SK-N-SH (cell line): Measurements from ENCODE around the gene CCDC167. TPM values are rescaled to one million over a fixed set of nuclear protein-coding genes. Genes with fewer than 3 reads are reported as not detected.

Experiments used
- CTCF ChIA-PET: fragments of 300-600, 350-600 bp; formaldehyde crosslinking; extraction: SDS; loops from one replicate; lab custom pipeline; 2021; lab: Yijun Ruan, JAX
- POLR2A ChIA-PET: fragments of 350-600 bp; sonication (Branson Sonifier 250); formaldehyde crosslinking; extraction: SDS; loops from one replicate; lab custom pipeline; 2020; ENCODE audit warnings: antibody characterized with exemption, inconsistent platforms; lab: Yijun Ruan, JAX
- DNase-seq: peaks from one replicate; pipeline ENCODE4 v3.0.0; 2012
- H2AFZ ChIP-seq: fragments of 200-600 bp; sonication (generic); 2 replicates; pipeline ENCODE4 v1.8.1; 2016; ENCODE audit warnings: antibody characterized with exemption, mild to moderate bottlenecking, low read depth
- H3F3A ChIP-seq: fragments of 200-600 bp; sonication (generic); replicated peaks from 2 replicates; pipeline ENCODE3; 2016; ENCODE audit warnings: antibody characterized with exemption, mild to moderate bottlenecking; ENCODE audit not compliant: insufficient read depth
- H3K27ac ChIP-seq, 2 experiments: fragments of 200-500 bp in 1 of 2; fragments of 200-600 bp in 1 of 2; sonication (Bioruptor generic) in 1 of 2; sonication (generic), shearing (Covaris generic) in 1 of 2; 2 replicates each; pipeline versions ENCODE4 v1.5.1 to v1.6.1; 2014 to 2016; ENCODE audit warnings: low read depth in 2 of 2, inconsistent platforms in 1 of 2, low read length in 1 of 2, mild to moderate bottlenecking in 1 of 2, mixed read lengths in 1 of 2
- H3K27me3 ChIP-seq: fragments of 200-600 bp; sonication (generic), shearing (Covaris generic); 2 replicates; pipeline ENCODE4 v1.6.1; 2016; ENCODE audit warnings: mixed run types; ENCODE audit not compliant: insufficient read depth
- H3K36me3 ChIP-seq, 2 experiments: fragments of 200-500 bp in 1 of 2; fragments of 200-600 bp in 1 of 2; sonication (Bioruptor generic) in 1 of 2; sonication (generic) in 1 of 2; replicated peaks in 1 of 2; 2 replicates each; pipeline versions ENCODE3 to v1.5.1; 2014 to 2016; ENCODE audit warnings: low read length in 1 of 2, mild to moderate bottlenecking in 1 of 2; ENCODE audit not compliant: insufficient read depth in 2 of 2, control insufficient read depth in 1 of 2
- H3K4me1 ChIP-seq, 2 experiments: fragments of 200-500 bp in 1 of 2; fragments of 200-600 bp in 1 of 2; sonication (Bioruptor generic) in 1 of 2; sonication (generic), shearing (Covaris generic) in 1 of 2; 2 replicates each; pipeline versions ENCODE4 v1.5.1 to v1.6.1; 2014 to 2016; ENCODE audit warnings: low read depth in 1 of 2, low read length in 1 of 2, mixed run types in 1 of 2; ENCODE audit not compliant: insufficient read depth in 2 of 2, control insufficient read depth in 1 of 2
- H3K4me2 ChIP-seq: fragments of 200-600 bp; sonication (generic), shearing (Covaris generic); 2 replicates; pipeline ENCODE4 v1.6.1; 2017; ENCODE audit warnings: mixed run types
- H3K4me3 ChIP-seq, 2 experiments: fragments of 200-500 bp in 1 of 2; fragments of 200-600 bp in 1 of 2; sonication (Bioruptor generic) in 1 of 2; sonication (generic), shearing (Covaris generic) in 1 of 2; 2 replicates each; pipeline versions ENCODE4 v1.5.1 to v1.8.1; 2014 to 2016; ENCODE audit warnings: low read depth in 2 of 2, inconsistent platforms in 1 of 2, low read length in 1 of 2, mild to moderate bottlenecking in 1 of 2, mixed read lengths in 1 of 2, moderate library complexity in 1 of 2
- H3K79me2 ChIP-seq: fragments of 200-600 bp; sonication (generic); 2 replicates; pipeline ENCODE4 v1.8.1; 2017; ENCODE audit warnings: mild to moderate bottlenecking; ENCODE audit not compliant: insufficient read depth
- H3K9ac ChIP-seq: fragments of 200-600 bp; sonication (generic); 2 replicates; pipeline ENCODE4 v1.6.1; 2017; ENCODE audit warnings: mixed run types
- H3K9me2 ChIP-seq: fragments of 200-600 bp; sonication (generic); 2 replicates; pipeline ENCODE4 v1.6.1; 2017; ENCODE audit warnings: mixed run types
- H3K9me3 ChIP-seq: fragments of 200-600 bp; sonication (generic); 2 replicates; pipeline ENCODE4 v1.6.1; 2017; ENCODE audit warnings: mixed run types, mild to moderate bottlenecking, moderate library complexity
- H4K20me1 ChIP-seq: fragments of 200-600 bp; sonication (generic); 2 replicates; pipeline ENCODE4 v1.6.1; 2017; ENCODE audit warnings: mild to moderate bottlenecking, mixed run types; ENCODE audit not compliant: insufficient read depth
- ELF1 ChIP-seq: IDR thresholded peaks from 2 replicates; pipeline ENCODE4 v1.4.0; 2012
- FOXJ3 ChIP-seq: sonication (generic); formaldehyde crosslinking; IDR thresholded peaks from 2 replicates; pipeline ENCODE4 v1.5.1; 2020; ENCODE audit warnings: mild to moderate bottlenecking, missing genetic modification reagents
- IRF3 ChIP-seq: fragments of 150-350 bp; IDR thresholded peaks from 2 replicates; pipeline ENCODE4 v1.6.1; 2016; ENCODE audit warnings: mild to moderate bottlenecking, low read depth, low read length
- PBX3 ChIP-seq: IDR thresholded peaks from 2 replicates; pipeline ENCODE4; 2012
- RAD21 ChIP-seq: IDR thresholded peaks from 2 replicates; pipeline ENCODE4 v1.6.1; 2012; ENCODE audit warnings: mild to moderate bottlenecking, low read length
- RCOR1 ChIP-seq: fragments of 150-350 bp; IDR thresholded peaks from 2 replicates; pipeline ENCODE4 v1.6.1; 2017; ENCODE audit warnings: antibody characterized with exemption, low read length
- RFX5 ChIP-seq: IDR thresholded peaks from 2 replicates; pipeline ENCODE4 v1.6.1; 2012; ENCODE audit warnings: mild to moderate bottlenecking, improper control_type of control experiment, low read length
- RXRA ChIP-seq: IDR thresholded peaks from 2 replicates; pipeline ENCODE4 v1.4.0; 2012; ENCODE audit warnings: low read depth, mild to moderate bottlenecking, borderline replicate concordance
- YY1 ChIP-seq: IDR thresholded peaks from 2 replicates; pipeline ENCODE4 v1.4.0; 2012; ENCODE audit warnings: low read depth, mild to moderate bottlenecking
- WGBS: methylation state at CpG from one replicate; pipeline ENCODE4 v1.1.6; 2017; ENCODE audit warnings: low lambda C conversion rate; 5-methylcytosine and 5-hydroxymethylcytosine counted together
- polyA plus RNA-seq, 3 experiments: library from polyadenylated mRNA; depleted of rRNA; stranded (reverse); fragments of >200 nt; gene quantifications; 2 replicates each; pipeline ENCODE4 v1.2.3, GENCODE V29; 2012
- TF ChIP-seq, protein P1 (sequence below): IDR thresholded peaks from 2 replicates; pipeline ENCODE4 v1.4.0; 2012; ENCODE audit warnings: low read depth
- TF ChIP-seq, protein P2 (sequence below): IDR thresholded peaks from 2 replicates; pipeline ENCODE4 v1.4.0; 2012; ENCODE audit warnings: low read depth, borderline replicate concordance
- TF ChIP-seq, protein P3 (sequence below): fragments of 200-600 bp; sonication (generic); IDR thresholded peaks from 2 replicates; pipeline ENCODE4 v1.6.1; 2017; ENCODE audit warnings: antibody characterized with exemption, mild to moderate bottlenecking, moderate library complexity

CCDC167 gene
- polyA plus RNA-seq, 1 of the 3 experiments (the other 2 are of a cell fraction): 49.1 TPM

GRCh38 chr6:37535428-37535758 is 35.7 kb upstream of the CCDC167 start:
- H3K36me3 ChIP-seq: no peaks in the 10 kb centered on the region
- ChIA-PET POLR2A (interaction anchor here (0.9 to 2.0 kb wide), 5 partner anchors 19 to 102 kb away, joined by 3 to 4 read pairs (median 3); partner anchors contain the start of gene CMTR1), CTCF (interaction anchor here (0.6 to 6.8 kb wide), 14 partner anchors 9 to 268 kb away, joined by 3 to 63 read pairs (median 4); no protein-coding TSS in a partner anchor)
- H3K4me3 ChIP-seq: no peak overlapping the region
- TF ChIP-seq, protein P1, sequence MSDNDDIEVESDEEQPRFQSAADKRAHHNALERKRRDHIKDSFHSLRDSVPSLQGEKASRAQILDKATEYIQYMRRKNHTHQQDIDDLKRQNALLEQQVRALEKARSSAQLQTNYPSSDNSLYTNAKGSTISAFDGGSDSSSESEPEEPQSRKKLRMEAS: no peak
- TF ChIP-seq RXRA: no peak
- no peak for TF ChIP-seq ELF1
- TF ChIP-seq PBX3: no peak
- TF ChIP-seq IRF3: no peak
- TF ChIP-seq, protein P2, sequence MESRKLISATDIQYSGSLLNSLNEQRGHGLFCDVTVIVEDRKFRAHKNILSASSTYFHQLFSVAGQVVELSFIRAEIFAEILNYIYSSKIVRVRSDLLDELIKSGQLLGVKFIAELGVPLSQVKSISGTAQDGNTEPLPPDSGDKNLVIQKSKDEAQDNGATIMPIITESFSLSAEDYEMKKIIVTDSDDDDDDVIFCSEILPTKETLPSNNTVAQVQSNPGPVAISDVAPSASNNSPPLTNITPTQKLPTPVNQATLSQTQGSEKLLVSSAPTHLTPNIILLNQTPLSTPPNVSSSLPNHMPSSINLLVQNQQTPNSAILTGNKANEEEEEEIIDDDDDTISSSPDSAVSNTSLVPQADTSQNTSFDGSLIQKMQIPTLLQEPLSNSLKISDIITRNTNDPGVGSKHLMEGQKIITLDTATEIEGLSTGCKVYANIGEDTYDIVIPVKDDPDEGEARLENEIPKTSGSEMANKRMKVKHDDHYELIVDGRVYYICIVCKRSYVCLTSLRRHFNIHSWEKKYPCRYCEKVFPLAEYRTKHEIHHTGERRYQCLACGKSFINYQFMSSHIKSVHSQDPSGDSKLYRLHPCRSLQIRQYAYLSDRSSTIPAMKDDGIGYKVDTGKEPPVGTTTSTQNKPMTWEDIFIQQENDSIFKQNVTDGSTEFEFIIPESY: no peak
- TF ChIP-seq YY1: no peak
- no peak for TF ChIP-seq RFX5
- TF ChIP-seq RAD21: no peak
- TF ChIP-seq RCOR1: no peak
- no peak for TF ChIP-seq FOXJ3 (CRISPR knock-in tag)
- TF ChIP-seq, protein P3, sequence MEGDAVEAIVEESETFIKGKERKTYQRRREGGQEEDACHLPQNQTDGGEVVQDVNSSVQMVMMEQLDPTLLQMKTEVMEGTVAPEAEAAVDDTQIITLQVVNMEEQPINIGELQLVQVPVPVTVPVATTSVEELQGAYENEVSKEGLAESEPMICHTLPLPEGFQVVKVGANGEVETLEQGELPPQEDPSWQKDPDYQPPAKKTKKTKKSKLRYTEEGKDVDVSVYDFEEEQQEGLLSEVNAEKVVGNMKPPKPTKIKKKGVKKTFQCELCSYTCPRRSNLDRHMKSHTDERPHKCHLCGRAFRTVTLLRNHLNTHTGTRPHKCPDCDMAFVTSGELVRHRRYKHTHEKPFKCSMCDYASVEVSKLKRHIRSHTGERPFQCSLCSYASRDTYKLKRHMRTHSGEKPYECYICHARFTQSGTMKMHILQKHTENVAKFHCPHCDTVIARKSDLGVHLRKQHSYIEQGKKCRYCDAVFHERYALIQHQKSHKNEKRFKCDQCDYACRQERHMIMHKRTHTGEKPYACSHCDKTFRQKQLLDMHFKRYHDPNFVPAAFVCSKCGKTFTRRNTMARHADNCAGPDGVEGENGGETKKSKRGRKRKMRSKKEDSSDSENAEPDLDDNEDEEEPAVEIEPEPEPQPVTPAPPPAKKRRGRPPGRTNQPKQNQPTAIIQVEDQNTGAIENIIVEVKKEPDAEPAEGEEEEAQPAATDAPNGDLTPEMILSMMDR: no peak
- peaks cover 28% of the 10 kb centered on the region; the same call in 1 of the 2 replicates for H3K27me3 ChIP-seq
- no peaks in the 10 kb centered on the region for H3K9me3 ChIP-seq
- H3F3A ChIP-seq: peaks cover 6% of the 10 kb centered on the region
- H4K20me1 ChIP-seq: no peaks in the 10 kb centered on the region
- no peak overlapping the region for H2AFZ ChIP-seq
- H3K79me2 ChIP-seq: no peaks in the 10 kb centered on the region
- peak overlapping the region; percentile 62 for H3K4me2 ChIP-seq
- peak overlapping the region in 1 of 2 experiments; percentile 39; a peak in 2 of 4 replicates for H3K27ac ChIP-seq
- WGBS: 100% methylated on average over 3 of the region's 5 CpGs
- peaks cover 0 to 24% of the 10 kb centered on the region in 2 experiments; a peak in 1 of 4 replicates for H3K4me1 ChIP-seq
- no peak overlapping the region for H3K9ac ChIP-seq
- no peak for DNase-seq
- H3K9me2 ChIP-seq: no peaks in the 10 kb centered on the region
